K562 (cell line): ENCODE measurements around the gene HLTF. TPM values are rescaled to one million over a fixed set of nuclear protein-coding genes. Genes with fewer than 3 reads are reported as not detected.

Source experiments
- C11orf30 ChIP-seq: fragments of 450-650 bp; IDR thresholded peaks from 2 replicates; pipeline ENCODE4 v1.6.1; 2016; ENCODE audit warnings: low read depth, mild to moderate bottlenecking
- HDAC3 ChIP-seq: fragments of 450-650 bp; IDR thresholded peaks from 2 replicates; pipeline ENCODE4 v1.6.1; 2018; ENCODE audit warnings: borderline replicate concordance, mild to moderate bottlenecking, moderate library complexity; ENCODE audit not compliant: partially characterized antibody
- HMGN3 ChIP-seq: IDR thresholded peaks from 2 replicates; pipeline ENCODE4 v1.6.1; 2011; ENCODE audit warnings: borderline replicate concordance, low read depth, mild to moderate bottlenecking, mixed read lengths, low read length; ENCODE audit not compliant: insufficient read length; ENCODE audit errors: extremely low read depth
- ID3 ChIP-seq, 2 experiments: fragments of 250-450 bp in 1 of 2; fragments of 450-650 bp in 1 of 2; sonication (Bioruptor Pico) in 1 of 2; IDR thresholded peaks; 2 replicates each; pipeline versions ENCODE4 v1.6.1 to v1.8.0; 2016 to 2021; ENCODE audit warnings: mild to moderate bottlenecking in 2 of 2, moderate library complexity in 2 of 2, missing compliant biosample characterization in 1 of 2, missing genetic modification characterization in 1 of 2
- KLF13 ChIP-seq: fragments of 450-650 bp; IDR thresholded peaks from 2 replicates; pipeline ENCODE4 v1.6.1; 2016; ENCODE audit warnings: missing genetic modification characterization, low read depth, mild to moderate bottlenecking, missing compliant biosample characterization, moderate library complexity, borderline replicate concordance
- LCOR ChIP-seq: sonication (generic); formaldehyde crosslinking; IDR thresholded peaks from 2 replicates; pipeline ENCODE4 v1.8.0; 2022; ENCODE audit warnings: mild to moderate bottlenecking, missing genetic modification reagents
- RUNX1 ChIP-seq: sonication (generic); IDR thresholded peaks from 2 replicates; pipeline ENCODE4 v1.6.1; 2016; ENCODE audit warnings: antibody characterized with exemption, low read depth
- SMARCE1 ChIP-seq: fragments of 450-650 bp; IDR thresholded peaks from 2 replicates; pipeline ENCODE4 v1.7.1; 2016; ENCODE audit warnings: mild to moderate bottlenecking
- SRSF3 ChIP-seq: fragments of 200-400 bp; formaldehyde crosslinking; IDR thresholded peaks from 2 replicates; pipeline ENCODE4 v1.6.1; 2016; ENCODE audit warnings: mild to moderate bottlenecking, low read length, moderate library complexity; ENCODE audit not compliant: insufficient read depth
- ZBTB11 ChIP-seq, 3 experiments: fragments of 200-800 bp in 1 of 3; fragments of 250-450 bp in 1 of 3; fragments of 450-650 bp in 1 of 3; sonication (Bioruptor Pico) in 1 of 3; sonication (Bioruptor generic) in 1 of 3; formaldehyde crosslinking in 1 of 3; IDR thresholded peaks; 2 replicates each; pipeline versions ENCODE4 v1.6.1 to v1.8.0; 2016 to 2022; ENCODE audit warnings: mild to moderate bottlenecking in 2 of 3, missing genetic modification characterization in 2 of 3, missing compliant biosample characterization in 1 of 3, moderate library complexity in 1 of 3
- ZBTB17 ChIP-seq: fragments of 450-650 bp; formaldehyde crosslinking; IDR thresholded peaks from 2 replicates; pipeline ENCODE4 v1.4.0; 2020; ENCODE audit warnings: mild to moderate bottlenecking
- ZBTB2 ChIP-seq: fragments of 450-650 bp; IDR thresholded peaks from 2 replicates; pipeline ENCODE4 v1.6.1; 2016; ENCODE audit warnings: antibody characterized with exemption
- ZNF324 ChIP-seq: fragments of 250-450 bp; sonication (Bioruptor Pico); IDR thresholded peaks from 2 replicates; pipeline ENCODE4 v1.4.0; 2020; ENCODE audit warnings: mild to moderate bottlenecking
- ZZZ3 ChIP-seq: fragments of 450-650 bp; IDR thresholded peaks from 2 replicates; pipeline ENCODE4 v1.6.1; 2016; ENCODE audit warnings: antibody characterized with exemption, mild to moderate bottlenecking, moderate library complexity
- polyA plus RNA-seq, 8 experiments: library from polyadenylated mRNA; depleted of rRNA in 4 of 8; stranded (reverse) in 5 of 8; unstranded in 3 of 8; fragments of >200 nt; fragmentation: Nextera tagmentation in 2 of 8; fragmentation: Illumina TruSeq in 1 of 8; extraction: Ambion mirVana in 2 of 8; extraction: Trizol in 1 of 8; gene quantifications; 2 replicates each; pipeline versions ENCODE4 v1.2.1 to v1.2.3, GENCODE V29; 2011 to 2014; ENCODE audit warnings: inconsistent platforms in 1 of 8, missing spikeins in 1 of 8
- total RNA-seq, 7 experiments: library from RNA; depleted of rRNA in 6 of 7; stranded (reverse); fragments of >200 nt in 6 of 7; fragmentation: Illumina TruSeq in 2 of 7; extraction: Trizol in 2 of 7; gene quantifications; 2 replicates each; pipeline versions ENCODE4 v1.2.1 to v1.2.3, GENCODE V29; 2011 to 2021; ENCODE audit warnings: low replicate concordance in 1 of 7
- TF ChIP-seq, protein P1 (sequence below), 2 experiments: fragments of 150-350 bp in 1 of 2; IDR thresholded peaks; 2 replicates each; pipeline ENCODE4 v1.6.1; 2012 to 2016; ENCODE audit warnings: low read depth in 2 of 2, low read length in 2 of 2, mild to moderate bottlenecking in 1 of 2, moderate library complexity in 1 of 2
- TF ChIP-seq, protein P2 (sequence below), 3 experiments: IDR thresholded peaks in 2 of 3; conservative IDR thresholded peaks in 1 of 3; 2 replicates each; pipeline ENCODE4 v1.5.1; 2011 to 2012; ENCODE audit warnings: low read length in 3 of 3, mild to moderate bottlenecking in 3 of 3, control low read depth in 2 of 3, improper control_type of control experiment in 1 of 3, inconsistent platforms in 1 of 3, low read depth in 1 of 3, mixed read lengths in 1 of 3, moderate library complexity in 1 of 3; ENCODE audit not compliant: insufficient read depth in 2 of 3

HLTF gene
- total and polyA plus RNA-seq, 9 of the 15 experiments (the other 6 are each of a cell fraction or from before 2014, with no cell fraction given) = 35.1 to 82.4 (median 50.4) TPM

- peak; percentile 92 for TF ChIP-seq SMARCE1
- TF ChIP-seq SRSF3 = no peak
- TF ChIP-seq KLF13 (tag) = no peak
- TF ChIP-seq, protein P1, sequence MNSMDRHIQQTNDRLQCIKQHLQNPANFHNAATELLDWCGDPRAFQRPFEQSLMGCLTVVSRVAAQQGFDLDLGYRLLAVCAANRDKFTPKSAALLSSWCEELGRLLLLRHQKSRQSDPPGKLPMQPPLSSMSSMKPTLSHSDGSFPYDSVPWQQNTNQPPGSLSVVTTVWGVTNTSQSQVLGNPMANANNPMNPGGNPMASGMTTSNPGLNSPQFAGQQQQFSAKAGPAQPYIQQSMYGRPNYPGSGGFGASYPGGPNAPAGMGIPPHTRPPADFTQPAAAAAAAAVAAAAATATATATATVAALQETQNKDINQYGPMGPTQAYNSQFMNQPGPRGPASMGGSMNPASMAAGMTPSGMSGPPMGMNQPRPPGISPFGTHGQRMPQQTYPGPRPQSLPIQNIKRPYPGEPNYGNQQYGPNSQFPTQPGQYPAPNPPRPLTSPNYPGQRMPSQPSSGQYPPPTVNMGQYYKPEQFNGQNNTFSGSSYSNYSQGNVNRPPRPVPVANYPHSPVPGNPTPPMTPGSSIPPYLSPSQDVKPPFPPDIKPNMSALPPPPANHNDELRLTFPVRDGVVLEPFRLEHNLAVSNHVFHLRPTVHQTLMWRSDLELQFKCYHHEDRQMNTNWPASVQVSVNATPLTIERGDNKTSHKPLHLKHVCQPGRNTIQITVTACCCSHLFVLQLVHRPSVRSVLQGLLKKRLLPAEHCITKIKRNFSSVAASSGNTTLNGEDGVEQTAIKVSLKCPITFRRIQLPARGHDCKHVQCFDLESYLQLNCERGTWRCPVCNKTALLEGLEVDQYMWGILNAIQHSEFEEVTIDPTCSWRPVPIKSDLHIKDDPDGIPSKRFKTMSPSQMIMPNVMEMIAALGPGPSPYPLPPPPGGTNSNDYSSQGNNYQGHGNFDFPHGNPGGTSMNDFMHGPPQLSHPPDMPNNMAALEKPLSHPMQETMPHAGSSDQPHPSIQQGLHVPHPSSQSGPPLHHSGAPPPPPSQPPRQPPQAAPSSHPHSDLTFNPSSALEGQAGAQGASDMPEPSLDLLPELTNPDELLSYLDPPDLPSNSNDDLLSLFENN (IDR thresholded peaks at IDR 0.05; ENCODE audit: low read depth in 2 of 2, low read length in 2 of 2) = peak in 1 of 2 experiments; percentile 79; a peak in 1 of 4 replicates
- TF ChIP-seq ID3 (CRISPR knock-in tag; IDR thresholded peaks at IDR 0.05) = no peak
- TF ChIP-seq ID3 (tag; IDR thresholded peaks at IDR 0.05) = no peak
- peak; percentile 13; the same call in 1 of the 2 replicates for TF ChIP-seq C11orf30
- TF ChIP-seq HMGN3 = peak; percentile 25
- TF ChIP-seq ZZZ3 = no peak
- TF ChIP-seq ZBTB11 (CRISPR knock-in tag; IDR thresholded peaks at IDR 0.05) = peak in 1 of 3 experiments; percentile 15; a peak in 1 of 6 replicates
- TF ChIP-seq ZNF324 (CRISPR knock-in tag) = no peak
- TF ChIP-seq ZBTB2 = no peak
- TF ChIP-seq RUNX1 = no peak
- TF ChIP-seq, protein P2, sequence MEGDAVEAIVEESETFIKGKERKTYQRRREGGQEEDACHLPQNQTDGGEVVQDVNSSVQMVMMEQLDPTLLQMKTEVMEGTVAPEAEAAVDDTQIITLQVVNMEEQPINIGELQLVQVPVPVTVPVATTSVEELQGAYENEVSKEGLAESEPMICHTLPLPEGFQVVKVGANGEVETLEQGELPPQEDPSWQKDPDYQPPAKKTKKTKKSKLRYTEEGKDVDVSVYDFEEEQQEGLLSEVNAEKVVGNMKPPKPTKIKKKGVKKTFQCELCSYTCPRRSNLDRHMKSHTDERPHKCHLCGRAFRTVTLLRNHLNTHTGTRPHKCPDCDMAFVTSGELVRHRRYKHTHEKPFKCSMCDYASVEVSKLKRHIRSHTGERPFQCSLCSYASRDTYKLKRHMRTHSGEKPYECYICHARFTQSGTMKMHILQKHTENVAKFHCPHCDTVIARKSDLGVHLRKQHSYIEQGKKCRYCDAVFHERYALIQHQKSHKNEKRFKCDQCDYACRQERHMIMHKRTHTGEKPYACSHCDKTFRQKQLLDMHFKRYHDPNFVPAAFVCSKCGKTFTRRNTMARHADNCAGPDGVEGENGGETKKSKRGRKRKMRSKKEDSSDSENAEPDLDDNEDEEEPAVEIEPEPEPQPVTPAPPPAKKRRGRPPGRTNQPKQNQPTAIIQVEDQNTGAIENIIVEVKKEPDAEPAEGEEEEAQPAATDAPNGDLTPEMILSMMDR (IDR thresholded peaks at IDR 0.05 in 2 of 3, conservative IDR thresholded peaks at IDR 0.05 in 1 of 3; ENCODE audit: insufficient read depth in 2 of 3, low read depth in 1 of 3, low read length in 3 of 3) = no peak
- TF ChIP-seq LCOR = 0 out of 2 replicates have a peak, but pooled peaks have one; percentile 13
- TF ChIP-seq ZBTB17 = no peak
- peak; percentile 84 for TF ChIP-seq HDAC3
These were observed 503 bp downstream of the HLTF start (continued) for GRCh38 chr3:149085828-149086231.
